K562 (cell line): ENCODE measurements around the gene PDE4D. TPM values are rescaled to one million over a fixed set of nuclear protein-coding genes. Genes with fewer than 3 reads are reported as not detected.

ENCODE experiments used
- ATAC-seq: fragments of 200-7000 bp; cut with Tn5 transposase; 3 replicates; pipeline ENCODE4 v1.9.1; 2020; ENCODE audit warnings: moderate library complexity
- BruUV-seq: library from RNA; stranded (reverse); fragments of 400-500 nt; replicated peaks from 2 replicates; lab custom pipeline; 2021; lab: Mats Ljungman, UMichigan
- CTCF ChIA-PET: fragments of 300-600 bp; formaldehyde crosslinking; extraction: SDS; loops from one replicate; lab custom pipeline; 2021; ENCODE audit warnings: low intra/inter-chr PET ratio; lab: Yijun Ruan, JAX
- POLR2A ChIA-PET: fragments of 300-600, 350-650 bp; sonication (Branson Sonifier 250); formaldehyde crosslinking; extraction: SDS; loops from one replicate; lab custom pipeline; 2021; ENCODE audit warnings: antibody characterized with exemption, inconsistent platforms; lab: Yijun Ruan, JAX
- DNase-seq, 4 experiments: peaks; one replicate each; pipeline versions ENCODE4 v3.0.0 to v3.0.0-alpha.2; 2011 to 2018; ENCODE audit warnings: low spot score in 3 of 4, mixed read lengths in 3 of 4; ENCODE audit errors: extremely low read depth in 1 of 4
- FAIRE-seq: peaks from 2 replicates; lab custom pipeline; 2011; peaks lifted over from hg19 to GRCh38; lab: Jason Lieb, UNC
- H2AFZ ChIP-seq: 2 replicates; pipeline ENCODE4 v1.6.0; 2011; ENCODE audit warnings: low read depth, low read length, control low read depth, inconsistent platforms
- H3K27ac ChIP-seq: fragments of 200-600 bp; 3 replicates; pipeline ENCODE4 v1.8.0; 2011; ENCODE audit warnings: low read depth, mild to moderate bottlenecking, control low read depth, inconsistent platforms, low read length, moderate library complexity, mixed read lengths; ENCODE audit errors: extremely low read depth
- H3K27me3 ChIP-seq, 2 experiments: fragments of 300-600 bp in 1 of 2; 2 replicates in 1 of 2; 3 replicates in 1 of 2; pipeline versions ENCODE4 v1.6.0 to v1.8.0; 2011; ENCODE audit warnings: inconsistent platforms in 2 of 2, low read length in 2 of 2, mild to moderate bottlenecking in 1 of 2, mixed read lengths in 1 of 2, moderate library complexity in 1 of 2; ENCODE audit not compliant: control insufficient read depth in 2 of 2, insufficient read depth in 2 of 2
- H3K36me3 ChIP-seq: fragments of 300-600 bp; 3 replicates; pipeline ENCODE4 v1.8.0; 2011; ENCODE audit warnings: mild to moderate bottlenecking, low read length, inconsistent platforms; ENCODE audit not compliant: control insufficient read depth, insufficient read depth
- H3K4me1 ChIP-seq, 2 experiments: fragments of 200-600 bp in 1 of 2; replicated peaks in 1 of 2; 2 replicates in 1 of 2; 3 replicates in 1 of 2; pipeline versions ENCODE4 v1.5.1 to v1.8.0; 2011; ENCODE audit warnings: inconsistent platforms in 2 of 2, low read length in 2 of 2, mild to moderate bottlenecking in 1 of 2, mixed read lengths in 1 of 2, moderate library complexity in 1 of 2; ENCODE audit not compliant: control insufficient read depth in 2 of 2, insufficient read depth in 2 of 2
- H3K4me2 ChIP-seq: 2 replicates; pipeline ENCODE4 v1.6.1; 2011; ENCODE audit warnings: low read length, control low read depth, inconsistent platforms, mixed read lengths; ENCODE audit not compliant: insufficient read depth
- H3K4me3 ChIP-seq: fragments of 200-600 bp; sonication (generic), shearing (Covaris generic); 2 replicates; pipeline ENCODE4 v1.5.1; 2016; ENCODE audit warnings: control low read depth, inconsistent platforms
- H3K79me2 ChIP-seq: fragments of 200-600 bp; 3 replicates; pipeline ENCODE4 v1.8.0; 2011; ENCODE audit warnings: low read length, inconsistent platforms; ENCODE audit not compliant: control insufficient read depth, insufficient read depth
- H3K9ac ChIP-seq, 2 experiments: 2 replicates each; pipeline versions ENCODE4 v1.6.0 to v1.6.1; 2011; ENCODE audit warnings: low read depth in 2 of 2, low read length in 2 of 2, control low read depth in 1 of 2, inconsistent platforms in 1 of 2, mild to moderate bottlenecking in 1 of 2, mixed read lengths in 1 of 2; ENCODE audit not compliant: insufficient read depth in 1 of 2
- H3K9me1 ChIP-seq: one replicate; pipeline ENCODE4 v1.6.0; 2011; ENCODE audit warnings: inconsistent platforms, mild to moderate bottlenecking, low read length, moderate library complexity; ENCODE audit not compliant: control insufficient read depth, insufficient read depth
- H3K9me3 ChIP-seq: replicated peaks from 2 replicates; pipeline ENCODE4 v1.5.1; 2011; ENCODE audit warnings: low read depth, low read length, inconsistent platforms; ENCODE audit not compliant: control insufficient read depth, insufficient read depth
- H4K20me1 ChIP-seq: replicated peaks from 2 replicates; pipeline ENCODE4 v1.6.1; 2011; ENCODE audit warnings: low read length, inconsistent platforms, mixed read lengths; ENCODE audit not compliant: control insufficient read depth, insufficient read depth
- BACH1 ChIP-seq: fragments of 200-800 bp; sonication (Bioruptor generic); IDR thresholded peaks from 2 replicates; pipeline ENCODE4 v1.6.1; 2016; ENCODE audit warnings: missing genetic modification characterization, missing compliant biosample characterization
- CCAR2 ChIP-seq: fragments of 200-400 bp; formaldehyde crosslinking; IDR thresholded peaks from 2 replicates; pipeline ENCODE4 v1.6.1; 2017; ENCODE audit warnings: mild to moderate bottlenecking, low read depth, low read length
- CEBPG ChIP-seq, 3 experiments: fragments of 200-800 bp in 1 of 3; sonication (Bioruptor generic) in 1 of 3; sonication (generic) in 1 of 3; formaldehyde crosslinking in 1 of 3; IDR thresholded peaks in 2 of 3; conservative IDR thresholded peaks in 1 of 3; 2 replicates each; pipeline versions ENCODE4 v1.6.1 to v1.8.0; 2016 to 2022; ENCODE audit warnings: missing compliant biosample characterization in 2 of 3, missing genetic modification characterization in 2 of 3, mild to moderate bottlenecking in 1 of 3, missing genetic modification reagents in 1 of 3
- NCOR1 ChIP-seq: fragments of 450-650 bp; IDR thresholded peaks from 2 replicates; pipeline ENCODE4 v1.6.1; 2016; ENCODE audit warnings: mild to moderate bottlenecking, moderate library complexity
- SIRT6 ChIP-seq: IDR thresholded peaks from one replicate; pipeline ENCODE4 v1.6.1; 2012; ENCODE audit warnings: low read depth, mild to moderate bottlenecking, control low read depth, inconsistent platforms, low read length, moderate library complexity
- TEAD4 ChIP-seq, 2 experiments: sonication (generic) in 1 of 2; formaldehyde crosslinking in 1 of 2; IDR thresholded peaks; 2 replicates each; pipeline versions ENCODE4 v1.6.1 to v1.8.0; 2012 to 2022; ENCODE audit warnings: borderline replicate concordance in 1 of 2, inconsistent platforms in 1 of 2, low read length in 1 of 2, mild to moderate bottlenecking in 1 of 2, missing genetic modification reagents in 1 of 2
- ZKSCAN3 ChIP-seq: fragments of 250-450 bp; sonication (Bioruptor Pico); IDR thresholded peaks from 2 replicates; pipeline ENCODE4 v1.4.0; 2020
- ZNF12 ChIP-seq: sonication (generic); formaldehyde crosslinking; IDR thresholded peaks from 2 replicates; pipeline ENCODE4 v1.4.0; 2020; ENCODE audit warnings: mild to moderate bottlenecking, missing genetic modification reagents
- ZNF24 ChIP-seq: fragments of 450-650 bp; IDR thresholded peaks from 2 replicates; pipeline ENCODE4 v1.6.1; 2016
- ZNF668 ChIP-seq: fragments of 250-450 bp; sonication (Bioruptor Pico); IDR thresholded peaks from 2 replicates; pipeline ENCODE4 v1.8.0; 2022; ENCODE audit warnings: mild to moderate bottlenecking, inconsistent platforms
- WGBS: fragments of 100-300 bp; shearing (Covaris generic); methylation state at CpG from one replicate; pipeline ENCODE4 v1.1.6; 2016; ENCODE audit warnings: low coverage, mixed read lengths; ENCODE audit not compliant: insufficient coverage; ENCODE audit errors: missing lambda C conversion rate; 5-methylcytosine and 5-hydroxymethylcytosine counted together
- in situ Hi-C: fragments of 300-500 bp; cut with MboI; formaldehyde crosslinking; loops from 4 replicates; pipeline ENCODE4 v1.15.0; 2018; ENCODE audit warnings: inconsistent platforms, mixed read lengths
- intact Hi-C: fragments of 100-400 bp; cut with micrococcal nuclease; formaldehyde crosslinking; loops from 2 replicates; pipeline ENCODE4 v1.14.2; 2022
- polyA plus RNA-seq, 8 experiments: library from polyadenylated mRNA; depleted of rRNA in 4 of 8; stranded (reverse) in 5 of 8; unstranded in 3 of 8; fragments of >200 nt; fragmentation: Nextera tagmentation in 2 of 8; fragmentation: Illumina TruSeq in 1 of 8; extraction: Ambion mirVana in 2 of 8; extraction: Trizol in 1 of 8; gene quantifications; 2 replicates each; pipeline versions ENCODE4 v1.2.1 to v1.2.3, GENCODE V29; 2011 to 2014; ENCODE audit warnings: inconsistent platforms in 1 of 8, missing spikeins in 1 of 8
- total RNA-seq, 7 experiments: library from RNA; depleted of rRNA in 6 of 7; stranded (reverse); fragments of >200 nt in 6 of 7; fragmentation: Illumina TruSeq in 2 of 7; extraction: Trizol in 2 of 7; gene quantifications; 2 replicates each; pipeline versions ENCODE4 v1.2.1 to v1.2.3, GENCODE V29; 2011 to 2021; ENCODE audit warnings: low replicate concordance in 1 of 7
- TF ChIP-seq, protein P1 (sequence below): sonication (generic); formaldehyde crosslinking; IDR thresholded peaks from 2 replicates; pipeline ENCODE4 v1.8.1; 2023; ENCODE audit warnings: mild to moderate bottlenecking, missing genetic modification reagents
- TF ChIP-seq, protein P2 (sequence below), 2 experiments: fragments of 450-650 bp in 1 of 2; sonication (generic) in 1 of 2; formaldehyde crosslinking in 1 of 2; IDR thresholded peaks in 1 of 2; conservative IDR thresholded peaks in 1 of 2; 2 replicates each; pipeline versions ENCODE4 v1.6.1 to v1.8.1; 2016 to 2023; ENCODE audit warnings: mild to moderate bottlenecking in 2 of 2, moderate library complexity in 2 of 2, inconsistent platforms in 1 of 2, missing genetic modification reagents in 1 of 2
- TF ChIP-seq, protein P3 (sequence below): fragments of 450-650 bp; conservative IDR thresholded peaks from 2 replicates; pipeline ENCODE4 v1.6.1; 2016; ENCODE audit warnings: missing genetic modification characterization, low read depth, mild to moderate bottlenecking, control low read depth, missing compliant biosample characterization

The PDE4D gene
- total and polyA plus RNA-seq, 9 of the 15 experiments (the other 6 are each of a cell fraction or from before 2014, with no cell fraction given) = 0.04 to 0.46 (median 0.13) TPM

DNA sequence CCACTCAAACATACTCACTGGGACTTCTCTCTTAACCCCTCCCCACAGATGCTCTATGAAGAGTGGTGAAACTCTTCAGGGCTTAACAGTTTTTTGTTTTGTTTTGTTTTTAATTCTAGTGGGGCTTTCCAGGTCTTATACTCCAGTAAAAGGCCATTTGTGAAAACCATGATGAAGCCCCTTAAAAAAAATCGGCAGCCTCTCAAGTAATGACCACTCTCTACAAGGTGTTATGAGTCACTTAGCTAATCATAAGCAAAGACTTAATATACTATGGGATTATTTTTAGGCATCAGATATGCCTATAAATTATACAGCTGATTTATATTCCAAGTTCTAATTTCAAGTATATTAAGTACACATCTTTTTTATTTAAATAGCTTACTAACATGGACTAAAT is 702.8 kb downstream of the PDE4D start:
- no peak overlapping the region for H3K4me3 ChIP-seq
- H2AFZ ChIP-seq = no peak overlapping the region
- intact Hi-C loops (no loop called here), in situ Hi-C loops (no loop called here)
- POLR2A ChIA-PET = no interaction called here
- H3K9me3 ChIP-seq = no peaks in the 10 kb centered on the region
- H3K4me1 ChIP-seq = no peaks in the 10 kb centered on the region
- no peak overlapping the region for H3K27ac ChIP-seq
- ATAC-seq (no peak), DNase-seq (no peak), FAIRE-seq (no peak)
- no peaks in the 10 kb centered on the region for H3K27me3 ChIP-seq
- BruUV-seq = no TSS peak
- TF ChIP-seq ZNF12 (CRISPR knock-in tag) (no peak), CCAR2 (no peak), ZKSCAN3 (CRISPR knock-in tag) (no peak), BACH1 (no peak), NCOR1 (no peak), ZNF668 (CRISPR knock-in tag) (no peak), ZNF24 (no peak), SIRT6 (no peak), CEBPG (CRISPR knock-in tag; IDR thresholded peaks at IDR 0.05) (no peak), CEBPG (tag; conservative IDR thresholded peaks at IDR 0.05 in 1 of 2, IDR thresholded peaks at IDR 0.05 in 1 of 2) (no peak), TEAD4 (IDR thresholded peaks at IDR 0.05; ENCODE audit: low read length) (no peak), TEAD4 (CRISPR knock-in tag; IDR thresholded peaks at IDR 0.05; ENCODE audit: borderline replicate concordance) (no peak)
- TF ChIP-seq, protein P1, sequence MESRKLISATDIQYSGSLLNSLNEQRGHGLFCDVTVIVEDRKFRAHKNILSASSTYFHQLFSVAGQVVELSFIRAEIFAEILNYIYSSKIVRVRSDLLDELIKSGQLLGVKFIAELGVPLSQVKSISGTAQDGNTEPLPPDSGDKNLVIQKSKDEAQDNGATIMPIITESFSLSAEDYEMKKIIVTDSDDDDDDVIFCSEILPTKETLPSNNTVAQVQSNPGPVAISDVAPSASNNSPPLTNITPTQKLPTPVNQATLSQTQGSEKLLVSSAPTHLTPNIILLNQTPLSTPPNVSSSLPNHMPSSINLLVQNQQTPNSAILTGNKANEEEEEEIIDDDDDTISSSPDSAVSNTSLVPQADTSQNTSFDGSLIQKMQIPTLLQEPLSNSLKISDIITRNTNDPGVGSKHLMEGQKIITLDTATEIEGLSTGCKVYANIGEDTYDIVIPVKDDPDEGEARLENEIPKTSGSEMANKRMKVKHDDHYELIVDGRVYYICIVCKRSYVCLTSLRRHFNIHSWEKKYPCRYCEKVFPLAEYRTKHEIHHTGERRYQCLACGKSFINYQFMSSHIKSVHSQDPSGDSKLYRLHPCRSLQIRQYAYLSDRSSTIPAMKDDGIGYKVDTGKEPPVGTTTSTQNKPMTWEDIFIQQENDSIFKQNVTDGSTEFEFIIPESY (CRISPR knock-in tag) = no peak
- TF ChIP-seq, protein P2, sequence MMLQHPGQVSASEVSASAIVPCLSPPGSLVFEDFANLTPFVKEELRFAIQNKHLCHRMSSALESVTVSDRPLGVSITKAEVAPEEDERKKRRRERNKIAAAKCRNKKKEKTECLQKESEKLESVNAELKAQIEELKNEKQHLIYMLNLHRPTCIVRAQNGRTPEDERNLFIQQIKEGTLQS (IDR thresholded peaks at IDR 0.05) = no peak
- TF ChIP-seq, protein P2 (CRISPR knock-in tag; conservative IDR thresholded peaks at IDR 0.05) = no peak
- TF ChIP-seq, protein P3, sequence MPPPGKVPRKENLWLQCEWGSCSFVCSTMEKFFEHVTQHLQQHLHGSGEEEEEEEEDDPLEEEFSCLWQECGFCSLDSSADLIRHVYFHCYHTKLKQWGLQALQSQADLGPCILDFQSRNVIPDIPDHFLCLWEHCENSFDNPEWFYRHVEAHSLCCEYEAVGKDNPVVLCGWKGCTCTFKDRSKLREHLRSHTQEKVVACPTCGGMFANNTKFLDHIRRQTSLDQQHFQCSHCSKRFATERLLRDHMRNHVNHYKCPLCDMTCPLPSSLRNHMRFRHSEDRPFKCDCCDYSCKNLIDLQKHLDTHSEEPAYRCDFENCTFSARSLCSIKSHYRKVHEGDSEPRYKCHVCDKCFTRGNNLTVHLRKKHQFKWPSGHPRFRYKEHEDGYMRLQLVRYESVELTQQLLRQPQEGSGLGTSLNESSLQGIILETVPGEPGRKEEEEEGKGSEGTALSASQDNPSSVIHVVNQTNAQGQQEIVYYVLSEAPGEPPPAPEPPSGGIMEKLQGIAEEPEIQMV (tag) = no peak
- TF ChIP-seq, all 486 proteins: peak for 0
- Histone ChIP-seq H3K79me2 (no peaks in the 10 kb centered on the region), H3K36me3 (no peaks in the 10 kb centered on the region), H3K9ac (no peak overlapping the region), H3K9me1 (no peaks in the 10 kb centered on the region), H4K20me1 (no peaks in the 10 kb centered on the region), H3K4me2 (no peak overlapping the region)
- CTCF ChIA-PET = no interaction called here
- WGBS = 0% methylated on average over 1 of the region's 1 CpG
